Measurements from ENCODE around the gene CACNB4. TPM values are rescaled to one million over a fixed set of nuclear protein-coding genes. Genes with fewer than 3 reads are reported as not detected.
A peak's percentile ranks its signal among the peaks of the same experiment; 100 is the strongest.

Gene CACNB4
- total and polyA plus RNA-seq, 2 of the 4 experiments (the other 2 are of a cell fraction) = 0.12 to 0.36 TPM

- BruUV-seq (replicated peaks) = no TSS peak
- no peak for TF ChIP-seq MXI1 (IDR thresholded peaks at IDR 0.05; ENCODE audit: borderline replicate concordance, low read depth, low read length)
- TF ChIP-seq NFE2L2 (IDR thresholded peaks at IDR 0.05; ENCODE audit: low read depth, low read length) = no peak
- TF ChIP-seq CEBPB (IDR thresholded peaks at IDR 0.05; ENCODE audit: low read depth, low read length) = no peak
- TF ChIP-seq MAFK (IDR thresholded peaks at IDR 0.05; ENCODE audit: low read depth, low read length) = no peak
- TF ChIP-seq SMC3 (IDR thresholded peaks at IDR 0.05; ENCODE audit: low read depth, low read length) = no peak
- TF ChIP-seq CTCF (conservative IDR thresholded peaks at IDR 0.05; ENCODE audit: low read depth, low read length) = no peak
- TF ChIP-seq USF2 (IDR thresholded peaks at IDR 0.05; ENCODE audit: low read depth, low read length) = no peak
- TF ChIP-seq RAD21 (IDR thresholded peaks at IDR 0.05; ENCODE audit: low read length) = no peak
- TF ChIP-seq CHD1 (IDR thresholded peaks at IDR 0.05; ENCODE audit: low read depth, low read length) = no peak
- no peak for TF ChIP-seq MAZ (IDR thresholded peaks at IDR 0.05; ENCODE audit: borderline replicate concordance, low read depth, low read length)
- TF ChIP-seq RFX5 (IDR thresholded peaks at IDR 0.05; ENCODE audit: low read depth, low read length) = no peak
- TF ChIP-seq RCOR1 (IDR thresholded peaks at IDR 0.05; ENCODE audit: insufficient replicate concordance, low read length) = no peak
- TF ChIP-seq POLR2A (IDR thresholded peaks at IDR 0.05; ENCODE audit: low read depth, low read length) = no peak
- TF ChIP-seq BHLHE40 (IDR thresholded peaks at IDR 0.05; ENCODE audit: low read depth, low read length) = no peak
- no peak for TF ChIP-seq ELK1 (IDR thresholded peaks at IDR 0.05; ENCODE audit: borderline replicate concordance, low read depth, low read length)
- no peak for TF ChIP-seq FOS (IDR thresholded peaks at IDR 0.05; ENCODE audit: low read depth, low read length)
- dilution Hi-C loops (cut with HindIII; ENCODE audit: low sequenced_read_pairs, unreplicated experiment) (no loop called here), in situ Hi-C loops (cut with MboI; ENCODE audit: low sequenced_read_pairs) (no loop called here), intact Hi-C loops (cut with micrococcal nuclease) (no loop called here)
- no peak overlapping the region for H4K8ac ChIP-seq (ENCODE audit: low read depth in 2 of 2, low read length in 2 of 2)
- no peak overlapping the region for H2BK20ac ChIP-seq (ENCODE audit: low read depth, low read length)
- H2BK15ac ChIP-seq (ENCODE audit: low read depth, low read length) = no peak overlapping the region
- no peak overlapping the region for H3K18ac ChIP-seq (ENCODE audit: low read depth, low read length)
- no peaks in the 10 kb centered on the region for H4K20me1 ChIP-seq (ENCODE audit: insufficient read depth, low read length)
- H3K23ac ChIP-seq (ENCODE audit: low read depth, low read length) = no peak overlapping the region
- H3K9me1 ChIP-seq (ENCODE audit: insufficient read depth, low read length) = no peaks in the 10 kb centered on the region
- no peak overlapping the region for H4K91ac ChIP-seq (ENCODE audit: insufficient read depth, low read depth, low read length)
- H2BK5ac ChIP-seq (ENCODE audit: low read depth, low read length, poor library complexity, severe bottlenecking) = no peak overlapping the region
- no peak overlapping the region for H3K9ac ChIP-seq (ENCODE audit: low read depth, low read length)
- ATAC-seq (ENCODE audit: low read depth) (peak; percentile 57), DNase-seq (no peak)
- no peak overlapping the region for H3K4me2 ChIP-seq (ENCODE audit: low read depth, low read length)
- H3K56ac ChIP-seq (ENCODE audit: extremely low read depth, insufficient read depth, low read length) = no peak overlapping the region
- no peaks in the 10 kb centered on the region for H3K27me3 ChIP-seq (ENCODE audit: control insufficient read depth, insufficient read depth, low read length)
- 74% methylated on average over 3 of the region's 5 CpGs; no CpG with 5 or more reads in 1 of the 2 experiments for WGBS, 2 experiments (ENCODE audit: extremely low coverage in 2 of 2, insufficient read length in 1 of 2)
- H2AK9ac ChIP-seq (replicated peaks; ENCODE audit: low read depth, low read length, poor library complexity) = no peak overlapping the region
- H3K27ac ChIP-seq (ENCODE audit: insufficient read depth, low read length) = no peak overlapping the region
- no peak overlapping the region for H3K4me3 ChIP-seq (ENCODE audit: insufficient read depth, low read depth, low read length)
- no peak overlapping the region for H3K14ac ChIP-seq (replicated peaks; ENCODE audit: low read depth, low read length)
- no peak overlapping the region for H3K4ac ChIP-seq (ENCODE audit: low read depth, low read length)
- no peaks in the 10 kb centered on the region for H3K9me3 ChIP-seq (ENCODE audit: control insufficient read depth, insufficient read depth, low read length)
- no peak overlapping the region for H2AFZ ChIP-seq (replicated peaks; ENCODE audit: low read length, poor library complexity)
- CTCF ChIA-PET = no interaction called here
- H4K5ac ChIP-seq (ENCODE audit: low read depth, low read length) = no peak overlapping the region
- no peaks in the 10 kb centered on the region for H3K36me3 ChIP-seq (ENCODE audit: control insufficient read depth, insufficient read depth, low read length)
- H2AK5ac ChIP-seq (ENCODE audit: low read depth, low read length) = no peak overlapping the region
- POLR2A ChIA-PET (ENCODE audit: unreplicated experiment) = no interaction called here
- no peaks in the 10 kb centered on the region for H3K4me1 ChIP-seq (ENCODE audit: control insufficient read depth, insufficient read depth, low read length)
- H3K79me1 ChIP-seq (ENCODE audit: low read depth in 1 of 2, low read length in 2 of 2) = no peaks in the 10 kb centered on the region
- no peak overlapping the region for H2BK120ac ChIP-seq (ENCODE audit: low read depth, low read length)
Measured at GRCh38 chr2:151860613-151861146, 238.2 kb downstream of the CACNB4 start.
